Ishikawa (cell line): ENCODE data around the gene IL4R.

ENCODE experiments used
- CEBPB ChIP-seq: IDR thresholded peaks from 2 replicates; pipeline ENCODE4 v1.6.1; 2012
- CREB1 ChIP-seq: IDR thresholded peaks from 2 replicates; pipeline ENCODE4 v1.6.1; 2012; ENCODE audit warnings: low read depth
- EGR1 ChIP-seq: IDR thresholded peaks from 2 replicates; pipeline ENCODE4 v1.6.1; 2012
- EP300 ChIP-seq: IDR thresholded peaks from 2 replicates; pipeline ENCODE4 v1.6.1; 2012; ENCODE audit warnings: borderline replicate concordance
- FOXM1 ChIP-seq: IDR thresholded peaks from 2 replicates; pipeline ENCODE4 v1.6.1; 2012; ENCODE audit warnings: low read depth, borderline replicate concordance
- MAX ChIP-seq: IDR thresholded peaks from 2 replicates; pipeline ENCODE4 v1.6.1; 2012
- NFIC ChIP-seq: IDR thresholded peaks from 2 replicates; pipeline ENCODE4 v1.6.1; 2012
- RAD21 ChIP-seq: IDR thresholded peaks from 2 replicates; pipeline ENCODE4 v1.6.1; 2012; ENCODE audit warnings: low read depth
- REST ChIP-seq: IDR thresholded peaks from 2 replicates; pipeline ENCODE4 v1.6.1; 2012; ENCODE audit warnings: low read depth, mild to moderate bottlenecking
- TAF1 ChIP-seq: IDR thresholded peaks from 2 replicates; pipeline ENCODE4 v1.6.1; 2012; ENCODE audit warnings: low read depth, mild to moderate bottlenecking
- TCF12 ChIP-seq: IDR thresholded peaks from 2 replicates; pipeline ENCODE4 v1.6.1; 2012; ENCODE audit warnings: low read depth
- TEAD4 ChIP-seq: IDR thresholded peaks from 2 replicates; pipeline ENCODE4 v1.6.1; 2012
- USF1 ChIP-seq: IDR thresholded peaks from 2 replicates; pipeline ENCODE4 v1.6.1; 2012
- YY1 ChIP-seq: IDR thresholded peaks from 2 replicates; pipeline ENCODE4 v1.6.1; 2012; ENCODE audit warnings: low read depth
- ZBTB7A ChIP-seq: IDR thresholded peaks from 2 replicates; pipeline ENCODE4 v1.6.1; 2012; ENCODE audit warnings: low read depth

IL4R gene

DNA sequence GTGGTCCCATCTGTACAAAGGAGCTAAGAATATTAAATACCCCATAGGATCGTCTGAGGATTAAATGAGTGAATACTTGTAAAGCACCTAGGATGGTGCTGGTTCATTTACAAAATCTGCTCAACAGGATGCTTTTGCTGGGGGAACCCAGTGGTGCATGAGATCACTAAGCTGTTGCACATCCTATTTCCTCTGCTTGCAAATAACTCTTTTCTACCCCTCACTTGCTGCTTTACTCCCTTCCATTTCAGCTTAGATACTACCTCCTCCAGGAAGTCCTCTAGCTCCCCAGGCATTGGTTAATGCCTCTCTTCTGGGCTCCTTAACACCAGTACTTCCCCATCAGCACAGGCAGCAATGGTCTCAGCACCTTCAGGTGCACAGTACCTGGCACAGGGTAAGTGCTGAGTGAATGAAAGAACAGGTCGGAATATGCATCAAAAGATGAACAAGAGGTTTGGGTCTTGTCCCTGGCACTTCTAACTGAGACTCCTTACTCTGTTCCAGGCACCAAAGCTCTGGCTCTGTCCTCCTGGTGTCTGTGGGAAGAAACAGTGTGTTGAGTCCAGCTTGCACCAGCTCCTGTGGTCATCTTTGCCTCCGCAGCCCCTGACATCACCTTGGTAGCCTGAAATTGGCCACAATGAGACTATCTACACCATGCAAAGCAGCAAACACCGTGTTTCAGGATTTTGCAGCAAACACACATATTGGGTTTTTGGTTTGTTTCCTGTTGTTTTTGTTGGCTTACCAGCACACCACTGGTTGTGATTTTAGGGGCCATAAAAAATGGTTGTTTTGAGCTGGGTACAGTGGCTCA, 64.1 kb downstream of the IL4R start:
- no peak for TF ChIP-seq TAF1
- TF ChIP-seq EP300, result no peak
- TF ChIP-seq EGR1, result no peak
- TF ChIP-seq CREB1, result no peak

DNA sequence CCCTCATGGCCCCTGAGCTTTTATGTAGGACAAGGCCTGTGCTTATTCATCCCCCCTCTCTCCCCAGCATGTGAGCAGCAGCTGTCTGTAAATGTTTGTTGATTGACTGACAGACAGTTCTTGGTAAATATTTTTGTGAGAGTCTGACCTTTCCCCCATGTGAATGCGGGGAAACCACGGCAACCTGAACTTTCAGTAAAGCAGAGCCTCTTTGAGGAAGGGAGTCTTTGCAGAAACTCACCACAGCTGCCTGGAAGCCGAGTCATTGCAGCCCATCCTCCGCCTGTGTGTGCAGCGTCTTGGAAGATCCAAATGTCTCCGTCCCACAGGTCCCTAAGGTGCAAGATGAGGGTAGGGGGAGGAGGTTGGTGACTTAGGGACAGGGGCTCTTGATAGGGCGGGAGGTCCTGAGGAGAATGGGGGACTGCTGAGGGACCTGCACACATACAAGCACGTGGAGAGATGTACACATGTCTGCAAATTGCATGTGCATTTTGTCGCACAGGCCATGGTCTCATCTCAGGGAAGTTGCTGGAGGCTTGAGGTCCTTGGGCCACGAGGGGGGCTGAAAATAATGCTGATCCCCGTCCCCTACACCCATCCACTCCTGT, 65.2 kb downstream of the IL4R start:
- TF ChIP-seq CREB1 (no peak), EP300 (no peak), YY1 (no peak), EGR1 (no peak), RAD21 (no peak), REST (no peak), TCF12 (no peak), USF1 (no peak), ZBTB7A (no peak), MAX (no peak), TEAD4 (no peak), NFIC (no peak), CEBPB (no peak), TAF1 (no peak), FOXM1 (no peak)

DNA sequence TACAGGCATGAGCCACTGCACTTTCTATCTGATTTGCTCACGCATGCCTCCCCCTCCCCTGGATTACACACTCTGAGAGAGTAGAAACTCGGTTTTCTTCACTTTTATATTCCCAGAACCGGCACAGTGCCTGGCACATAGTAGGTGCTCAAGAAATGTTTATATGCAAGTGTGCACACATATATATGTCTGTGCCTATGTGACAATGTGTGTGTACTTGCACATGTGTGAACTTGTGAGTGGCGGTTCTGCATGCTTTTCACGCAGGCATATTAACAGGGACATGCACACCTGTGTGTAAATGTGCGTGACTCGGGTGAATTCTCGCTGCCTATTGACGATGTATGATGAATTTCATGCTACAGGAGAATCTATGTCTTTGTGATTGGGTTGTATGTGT, 66.1 kb downstream of the IL4R start:
- TF ChIP-seq MAX, result no peak
- no peak for TF ChIP-seq EP300

DNA sequence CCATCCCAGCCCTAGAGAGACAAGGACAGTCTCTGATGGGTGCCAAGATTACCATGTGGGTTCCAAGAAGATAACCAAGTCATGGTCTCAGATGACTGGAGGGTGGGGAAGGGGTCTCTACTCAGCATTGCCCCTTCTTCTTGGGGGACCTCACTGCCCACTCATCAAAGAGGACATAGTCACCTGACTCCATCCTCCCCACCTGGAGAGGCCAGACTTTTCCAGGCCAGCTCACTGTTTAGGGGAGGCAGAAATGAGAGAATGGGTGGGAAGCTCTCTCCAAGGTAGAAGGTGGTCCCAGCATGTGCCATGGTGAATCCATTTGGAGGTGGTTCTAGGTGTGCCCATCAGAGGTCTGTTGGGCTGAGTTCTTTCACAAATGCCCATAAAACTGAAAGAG, 67.5 kb downstream of the IL4R start:
- TF ChIP-seq EGR1, result no peak
- no peak for TF ChIP-seq NFIC
- TF ChIP-seq MAX, result no peak
- no peak for TF ChIP-seq RAD21
- no peak for TF ChIP-seq FOXM1
- no peak for TF ChIP-seq TCF12
- TF ChIP-seq EP300, result no peak
- TF ChIP-seq USF1, result no peak
- TF ChIP-seq ZBTB7A, result no peak

- TF ChIP-seq TEAD4, result no peak
- TF ChIP-seq ZBTB7A, result no peak
- TF ChIP-seq RAD21, result no peak
- TF ChIP-seq REST, result no peak
- TF ChIP-seq TAF1, result no peak
- TF ChIP-seq FOXM1, result no peak
- TF ChIP-seq TCF12, result no peak
- no peak for TF ChIP-seq YY1
- no peak for TF ChIP-seq EGR1
- TF ChIP-seq EP300, result no peak
- TF ChIP-seq NFIC, result no peak
- TF ChIP-seq CEBPB, result no peak
- no peak for TF ChIP-seq MAX
- TF ChIP-seq CREB1, result no peak
These were observed 68.4 kb downstream of the IL4R start for GRCh38 chr16:27381974-27382855.
